Osteocyte (in vitro differentiated cells): ENCODE results near the gene GDF10. TPM values are rescaled to one million over a fixed set of nuclear protein-coding genes. Genes with fewer than 3 reads are reported as not detected.

ENCODE experiments used
- DNase-seq: peaks from one replicate; pipeline ENCODE4 v3.0.0; 2021; ENCODE audit warnings: mixed read lengths; ENCODE audit not compliant: unreplicated experiment; ENCODE audit errors: extremely low spot score
- H3K27ac Mint-ChIP-seq: one replicate; pipeline ENCODE4 v1.8.0; 2021; ENCODE audit warnings: mild to moderate bottlenecking, mixed read lengths; ENCODE audit not compliant: unreplicated experiment
- H3K27me3 Mint-ChIP-seq: one replicate; pipeline ENCODE4 v1.8.0; 2021; ENCODE audit warnings: mixed read lengths; ENCODE audit not compliant: unreplicated experiment
- H3K36me3 Mint-ChIP-seq: one replicate; pipeline ENCODE4 v1.8.0; 2021; ENCODE audit warnings: mixed read lengths; ENCODE audit not compliant: unreplicated experiment
- H3K4me1 Mint-ChIP-seq: one replicate; pipeline ENCODE4 v1.8.0; 2021; ENCODE audit warnings: mixed read lengths; ENCODE audit not compliant: unreplicated experiment
- H3K4me3 Mint-ChIP-seq: one replicate; pipeline ENCODE4 v1.8.0; 2021; ENCODE audit warnings: mild to moderate bottlenecking, moderate library complexity, mixed read lengths; ENCODE audit not compliant: unreplicated experiment
- H3K9me3 Mint-ChIP-seq: one replicate; pipeline ENCODE4 v1.8.0; 2021; ENCODE audit warnings: mixed read lengths; ENCODE audit not compliant: unreplicated experiment
- CTCF ChIP-seq: fragments of 200-600 bp; sonication (generic); IDR thresholded peaks from 2 replicates; pipeline ENCODE4 v1.5.0; 2021; ENCODE audit warnings: antibody characterized with exemption, mild to moderate bottlenecking, moderate library complexity
- total RNA-seq: library from RNA; stranded (reverse); gene quantifications from 2 replicates; pipeline ENCODE4 v1.2.1, GENCODE V29; 2021

The GDF10 gene
- total RNA-seq, 1 donor from 2014 or later: not detected

GRCh38 chr10:47279276-47279675 is 20.7 kb upstream of the GDF10 start:
- no peaks in the 10 kb centered on the region for H3K9me3 Mint-ChIP-seq
- H3K4me1 Mint-ChIP-seq: no peaks in the 10 kb centered on the region
- peaks cover 15% of the 10 kb centered on the region for H3K27me3 Mint-ChIP-seq

DNA sequence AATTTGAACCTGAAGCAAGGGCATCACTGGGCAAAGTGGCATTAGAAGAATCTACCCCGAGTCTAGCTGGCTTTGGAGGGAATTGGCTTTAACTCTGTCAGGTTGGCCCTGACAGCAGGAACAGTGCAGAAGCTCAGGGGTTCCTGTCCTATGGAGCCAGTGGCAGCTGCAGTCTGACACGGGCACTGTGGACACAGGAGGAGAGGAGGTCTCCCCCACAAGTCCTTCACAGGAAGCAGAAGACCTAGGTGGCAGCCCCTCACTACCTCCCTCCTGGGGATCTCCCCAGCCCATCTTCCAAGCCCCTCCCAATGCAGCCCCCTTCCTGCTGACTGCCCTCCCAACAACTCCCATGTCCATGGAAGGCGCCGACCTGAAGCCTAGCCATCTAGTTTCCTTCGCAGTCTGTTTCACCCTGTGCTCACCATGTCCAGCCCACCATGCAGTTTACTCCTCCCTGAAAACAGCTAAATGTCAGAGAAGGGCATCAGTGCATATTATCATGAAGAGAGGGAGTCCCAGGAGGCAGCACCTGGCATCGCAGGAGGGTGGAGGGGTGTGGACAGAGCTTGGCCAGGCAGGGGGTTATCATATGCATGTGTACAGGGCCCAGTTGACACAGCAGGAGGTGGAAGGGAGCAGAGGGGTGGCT is 17.9 kb upstream of the GDF10 start:
- H3K36me3 Mint-ChIP-seq: no peaks in the 10 kb centered on the region
- H3K9me3 Mint-ChIP-seq: no peaks in the 10 kb centered on the region
- no peak overlapping the region for H3K27ac Mint-ChIP-seq
- TF ChIP-seq CTCF: no peak
- peaks cover 18% of the 10 kb centered on the region for H3K27me3 Mint-ChIP-seq
- DNase-seq: peak; percentile 57
- H3K4me1 Mint-ChIP-seq: no peaks in the 10 kb centered on the region
- no peak overlapping the region for H3K4me3 Mint-ChIP-seq

More at GRCh38 chr10:47279276-47279675, 20.7 kb upstream of the GDF10 start:
- Mint-ChIP-seq H3K27ac (no peak overlapping the region), H3K4me3 (no peak overlapping the region), H3K36me3 (no peaks in the 10 kb centered on the region)
- DNase-seq: peak; percentile 80
- TF ChIP-seq CTCF: no peak

GRCh38 chr10:47282657-47283018 is 17.4 kb upstream of the GDF10 start:
- peak; percentile 48 for DNase-seq
- Mint-ChIP-seq H3K4me3 (no peak overlapping the region), H3K27ac (no peak overlapping the region), H3K4me1 (no peaks in the 10 kb centered on the region), H3K36me3 (no peaks in the 10 kb centered on the region), H3K9me3 (no peaks in the 10 kb centered on the region), H3K27me3 (peaks cover 18% of the 10 kb centered on the region)
- no peak for TF ChIP-seq CTCF

GRCh38 chr10:47283101-47283630 is 16.8 kb upstream of the GDF10 start:
- DNase-seq: no peak
- H3K36me3 Mint-ChIP-seq: no peaks in the 10 kb centered on the region
- no peaks in the 10 kb centered on the region for H3K4me1 Mint-ChIP-seq
- no peak overlapping the region for H3K27ac Mint-ChIP-seq
- TF ChIP-seq CTCF: no peak
- no peaks in the 10 kb centered on the region for H3K9me3 Mint-ChIP-seq
- H3K4me3 Mint-ChIP-seq: no peak overlapping the region
- H3K27me3 Mint-ChIP-seq: peaks cover 18% of the 10 kb centered on the region

DNA sequence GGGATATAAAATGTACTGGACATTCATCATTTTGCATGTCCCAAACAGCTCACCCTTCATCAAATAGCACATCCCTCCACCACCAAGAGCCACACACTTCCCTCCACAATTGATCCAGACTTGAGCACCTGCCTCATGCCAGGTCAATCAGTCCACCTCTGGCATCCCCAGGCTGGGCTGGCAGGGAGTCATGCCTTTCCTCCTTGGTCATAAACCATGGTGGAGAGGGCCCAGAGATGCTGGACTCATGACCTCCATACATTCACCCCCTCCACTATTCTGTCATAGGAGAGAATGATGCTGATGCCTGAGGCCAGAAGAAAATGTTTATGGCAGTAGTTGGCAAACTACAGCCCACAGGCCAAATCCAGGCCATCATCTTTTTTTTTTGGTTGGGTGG is 16.1 kb upstream of the GDF10 start:
- Mint-ChIP-seq H3K4me1 (no peaks in the 10 kb centered on the region), H3K4me3 (no peak overlapping the region), H3K27me3 (peaks cover 23% of the 10 kb centered on the region), H3K27ac (no peak overlapping the region), H3K9me3 (no peaks in the 10 kb centered on the region), H3K36me3 (no peaks in the 10 kb centered on the region)
- DNase-seq: no peak
- TF ChIP-seq CTCF: no peak
